K562 (cell line): ENCODE results near the gene MEX3D. TPM values are rescaled to one million over a fixed set of nuclear protein-coding genes. Genes with fewer than 3 reads are reported as not detected.
A peak's percentile ranks its signal among the peaks of the same experiment; 100 is the strongest.

Experiments used
- ATAC-seq: fragments of 200-7000 bp; cut with Tn5 transposase; 3 replicates; pipeline ENCODE4 v1.9.1; 2020; ENCODE audit warnings: moderate library complexity
- BruUV-seq: library from RNA; stranded (reverse); fragments of 400-500 nt; replicated peaks from 2 replicates; lab custom pipeline; 2021; lab: Mats Ljungman, UMichigan
- CTCF ChIA-PET: fragments of 300-600 bp; formaldehyde crosslinking; extraction: SDS; loops from one replicate; lab custom pipeline; 2021; ENCODE audit warnings: low intra/inter-chr PET ratio; lab: Yijun Ruan, JAX
- POLR2A ChIA-PET: fragments of 300-600, 350-650 bp; sonication (Branson Sonifier 250); formaldehyde crosslinking; extraction: SDS; loops from one replicate; lab custom pipeline; 2021; ENCODE audit warnings: antibody characterized with exemption, inconsistent platforms; lab: Yijun Ruan, JAX
- DNase-seq, 4 experiments: peaks; one replicate each; pipeline versions ENCODE4 v3.0.0 to v3.0.0-alpha.2; 2011 to 2018; ENCODE audit warnings: low spot score in 3 of 4, mixed read lengths in 3 of 4; ENCODE audit errors: extremely low read depth in 1 of 4
- FAIRE-seq: peaks from 2 replicates; lab custom pipeline; 2011; peaks lifted over from hg19 to GRCh38; lab: Jason Lieb, UNC
- H2AFZ ChIP-seq: 2 replicates; pipeline ENCODE4 v1.6.0; 2011; ENCODE audit warnings: low read depth, low read length, control low read depth, inconsistent platforms
- H3K27ac ChIP-seq: fragments of 200-600 bp; 3 replicates; pipeline ENCODE4 v1.8.0; 2011; ENCODE audit warnings: low read depth, mild to moderate bottlenecking, control low read depth, inconsistent platforms, low read length, moderate library complexity, mixed read lengths; ENCODE audit errors: extremely low read depth
- H3K27me3 ChIP-seq, 2 experiments: fragments of 300-600 bp in 1 of 2; 2 replicates in 1 of 2; 3 replicates in 1 of 2; pipeline versions ENCODE4 v1.6.0 to v1.8.0; 2011; ENCODE audit warnings: inconsistent platforms in 2 of 2, low read length in 2 of 2, mild to moderate bottlenecking in 1 of 2, mixed read lengths in 1 of 2, moderate library complexity in 1 of 2; ENCODE audit not compliant: control insufficient read depth in 2 of 2, insufficient read depth in 2 of 2
- H3K36me3 ChIP-seq: fragments of 300-600 bp; 3 replicates; pipeline ENCODE4 v1.8.0; 2011; ENCODE audit warnings: mild to moderate bottlenecking, low read length, inconsistent platforms; ENCODE audit not compliant: control insufficient read depth, insufficient read depth
- H3K4me1 ChIP-seq, 2 experiments: fragments of 200-600 bp in 1 of 2; replicated peaks in 1 of 2; 2 replicates in 1 of 2; 3 replicates in 1 of 2; pipeline versions ENCODE4 v1.5.1 to v1.8.0; 2011; ENCODE audit warnings: inconsistent platforms in 2 of 2, low read length in 2 of 2, mild to moderate bottlenecking in 1 of 2, mixed read lengths in 1 of 2, moderate library complexity in 1 of 2; ENCODE audit not compliant: control insufficient read depth in 2 of 2, insufficient read depth in 2 of 2
- H3K4me2 ChIP-seq: 2 replicates; pipeline ENCODE4 v1.6.1; 2011; ENCODE audit warnings: low read length, control low read depth, inconsistent platforms, mixed read lengths; ENCODE audit not compliant: insufficient read depth
- H3K4me3 ChIP-seq: fragments of 200-600 bp; sonication (generic), shearing (Covaris generic); 2 replicates; pipeline ENCODE4 v1.5.1; 2016; ENCODE audit warnings: control low read depth, inconsistent platforms
- H3K79me2 ChIP-seq: fragments of 200-600 bp; 3 replicates; pipeline ENCODE4 v1.8.0; 2011; ENCODE audit warnings: low read length, inconsistent platforms; ENCODE audit not compliant: control insufficient read depth, insufficient read depth
- H3K9ac ChIP-seq, 2 experiments: 2 replicates each; pipeline versions ENCODE4 v1.6.0 to v1.6.1; 2011; ENCODE audit warnings: low read depth in 2 of 2, low read length in 2 of 2, control low read depth in 1 of 2, inconsistent platforms in 1 of 2, mild to moderate bottlenecking in 1 of 2, mixed read lengths in 1 of 2; ENCODE audit not compliant: insufficient read depth in 1 of 2
- H3K9me1 ChIP-seq: one replicate; pipeline ENCODE4 v1.6.0; 2011; ENCODE audit warnings: inconsistent platforms, mild to moderate bottlenecking, low read length, moderate library complexity; ENCODE audit not compliant: control insufficient read depth, insufficient read depth
- H3K9me3 ChIP-seq: replicated peaks from 2 replicates; pipeline ENCODE4 v1.5.1; 2011; ENCODE audit warnings: low read depth, low read length, inconsistent platforms; ENCODE audit not compliant: control insufficient read depth, insufficient read depth
- H4K20me1 ChIP-seq: replicated peaks from 2 replicates; pipeline ENCODE4 v1.6.1; 2011; ENCODE audit warnings: low read length, inconsistent platforms, mixed read lengths; ENCODE audit not compliant: control insufficient read depth, insufficient read depth
- CBX1 ChIP-seq: sonication (generic); IDR thresholded peaks from 2 replicates; pipeline ENCODE4 v1.6.1; 2016; ENCODE audit warnings: antibody characterized with exemption, low read depth, mild to moderate bottlenecking
- ESRRA ChIP-seq: fragments of 450-650 bp; IDR thresholded peaks from 2 replicates; pipeline ENCODE4 v1.6.1; 2014; ENCODE audit warnings: low read depth, mild to moderate bottlenecking, moderate library complexity, borderline replicate concordance
- RBFOX2 ChIP-seq: fragments of 200-400 bp; formaldehyde crosslinking; IDR thresholded peaks from 2 replicates; pipeline ENCODE4 v1.6.1; 2017; ENCODE audit warnings: low read depth, mild to moderate bottlenecking, low read length, moderate library complexity
- SOX6 ChIP-seq: fragments of 450-650 bp; IDR thresholded peaks from 2 replicates; pipeline ENCODE4 v1.6.1; 2014; ENCODE audit warnings: mild to moderate bottlenecking
- TCF3 ChIP-seq: sonication (generic); formaldehyde crosslinking; IDR thresholded peaks from 2 replicates; pipeline ENCODE4 v1.4.0; 2020; ENCODE audit warnings: mild to moderate bottlenecking, missing genetic modification reagents
- ZEB2 ChIP-seq: fragments of 450-650 bp; IDR thresholded peaks from 2 replicates; pipeline ENCODE4 v1.6.1; 2016
- ZNF24 ChIP-seq: fragments of 450-650 bp; IDR thresholded peaks from 2 replicates; pipeline ENCODE4 v1.6.1; 2016
- ZNF740 ChIP-seq, 3 experiments: fragments of 200-800 bp in 1 of 3; sonication (Bioruptor generic) in 1 of 3; sonication (generic) in 1 of 3; formaldehyde crosslinking in 1 of 3; IDR thresholded peaks; 2 replicates each; pipeline versions ENCODE4 v1.6.1 to v1.8.0; 2016 to 2022; ENCODE audit warnings: mild to moderate bottlenecking in 2 of 3, missing compliant biosample characterization in 2 of 3, missing genetic modification characterization in 2 of 3, missing genetic modification reagents in 1 of 3
- WGBS: fragments of 100-300 bp; shearing (Covaris generic); methylation state at CpG from one replicate; pipeline ENCODE4 v1.1.6; 2016; ENCODE audit warnings: low coverage, mixed read lengths; ENCODE audit not compliant: insufficient coverage; ENCODE audit errors: missing lambda C conversion rate; 5-methylcytosine and 5-hydroxymethylcytosine counted together
- in situ Hi-C: fragments of 300-500 bp; cut with MboI; formaldehyde crosslinking; loops from 4 replicates; pipeline ENCODE4 v1.15.0; 2018; ENCODE audit warnings: inconsistent platforms, mixed read lengths
- intact Hi-C: fragments of 100-400 bp; cut with micrococcal nuclease; formaldehyde crosslinking; loops from 2 replicates; pipeline ENCODE4 v1.14.2; 2022
- polyA plus RNA-seq, 8 experiments: library from polyadenylated mRNA; depleted of rRNA in 4 of 8; stranded (reverse) in 5 of 8; unstranded in 3 of 8; fragments of >200 nt; fragmentation: Nextera tagmentation in 2 of 8; fragmentation: Illumina TruSeq in 1 of 8; extraction: Ambion mirVana in 2 of 8; extraction: Trizol in 1 of 8; gene quantifications; 2 replicates each; pipeline versions ENCODE4 v1.2.1 to v1.2.3, GENCODE V29; 2011 to 2014; ENCODE audit warnings: inconsistent platforms in 1 of 8, missing spikeins in 1 of 8
- total RNA-seq, 7 experiments: library from RNA; depleted of rRNA in 6 of 7; stranded (reverse); fragments of >200 nt in 6 of 7; fragmentation: Illumina TruSeq in 2 of 7; extraction: Trizol in 2 of 7; gene quantifications; 2 replicates each; pipeline versions ENCODE4 v1.2.1 to v1.2.3, GENCODE V29; 2011 to 2021; ENCODE audit warnings: low replicate concordance in 1 of 7

The MEX3D gene
- total and polyA plus RNA-seq, 9 of the 15 experiments (the other 6 are each of a cell fraction or from before 2014, with no cell fraction given): 1.7 to 39.3 (median 5.7) TPM

GRCh38 chr19:1563251-1563650 lies 4.9 kb downstream of the MEX3D start:
- H3K4me3 ChIP-seq: no peak overlapping the region
- peaks cover 5% of the 10 kb centered on the region for H4K20me1 ChIP-seq
- TF ChIP-seq ESRRA: no peak
- no peak for TF ChIP-seq SOX6
- no peak for TF ChIP-seq CBX1
- no peak for TF ChIP-seq ZNF740 (CRISPR knock-in tag; IDR thresholded peaks at IDR 0.05)
- no peak for TF ChIP-seq ZNF740 (tag; IDR thresholded peaks at IDR 0.05)
- no peak for TF ChIP-seq TCF3
- TF ChIP-seq RBFOX2: 0 out of 2 replicates have a peak, but pooled peaks have one; percentile 8
- TF ChIP-seq ZEB2: no peak
- peak; percentile 68; the same call in 1 of the 2 replicates for TF ChIP-seq ZNF24
- TF ChIP-seq, all 486 proteins: peak for 2
- H2AFZ ChIP-seq: no peak overlapping the region
- no peak overlapping the region for H3K4me2 ChIP-seq
- ChIA-PET CTCF (no interaction called here), POLR2A (interaction anchor here (0.5 to 0.9 kb wide), 2 partner anchors 22 to 41 kb away, joined by 4 to 5 read pairs; no protein-coding TSS in a partner anchor)
- intact Hi-C loops (no loop called here), in situ Hi-C loops (no loop called here)
- H3K9ac ChIP-seq: peak overlapping the region in 1 of 2 experiments; percentile 2; a peak in 2 of 4 replicates
- no peaks in the 10 kb centered on the region for H3K27me3 ChIP-seq
- FAIRE-seq (no peak), ATAC-seq (no peak), DNase-seq (no peak)
- H3K9me1 ChIP-seq: no peaks in the 10 kb centered on the region
- H3K27ac ChIP-seq: no peak overlapping the region
- H3K36me3 ChIP-seq: peaks cover 3% of the 10 kb centered on the region; the same call in 1 of the 3 replicates
- H3K79me2 ChIP-seq: peaks cover 45% of the 10 kb centered on the region
- H3K4me1 ChIP-seq: peaks cover 0 to 55% of the 10 kb centered on the region in 2 experiments; a peak in 4 of 5 replicates
- no peaks in the 10 kb centered on the region for H3K9me3 ChIP-seq
- WGBS: 83% methylated on average over 6 of the region's 6 CpGs
- no TSS peak for BruUV-seq
